Measurements from ENCODE around the gene OSBPL8.
A peak's percentile ranks its signal among the peaks of the same experiment; 100 is the strongest.
"Not testable (repeated sequence)": the region's sequence is repeated elsewhere in the genome, so short reads cannot be mapped to it uniquely, and the experiment has no call there.

Gene OSBPL8

DNA sequence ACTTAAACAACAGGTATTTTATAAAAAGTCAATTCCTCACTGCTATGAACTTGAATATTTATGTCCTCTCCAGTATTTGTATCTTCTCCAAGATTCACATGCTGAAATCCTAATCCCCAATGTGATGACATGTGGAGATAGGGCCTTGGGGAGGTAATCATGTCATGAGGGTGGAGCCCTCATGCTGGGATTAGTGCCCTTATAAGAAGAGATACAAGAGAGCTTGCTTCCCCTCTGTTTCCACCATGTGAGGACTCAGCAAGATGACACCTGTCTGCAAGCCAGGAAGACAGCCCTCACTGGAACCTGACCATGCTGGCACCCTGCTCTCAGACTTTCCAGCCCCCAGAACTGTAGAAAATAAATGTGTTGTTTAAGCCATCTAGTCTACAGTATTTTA, 36.2 kb downstream of the OSBPL8 start:
- DNase-seq = no peak

DNA sequence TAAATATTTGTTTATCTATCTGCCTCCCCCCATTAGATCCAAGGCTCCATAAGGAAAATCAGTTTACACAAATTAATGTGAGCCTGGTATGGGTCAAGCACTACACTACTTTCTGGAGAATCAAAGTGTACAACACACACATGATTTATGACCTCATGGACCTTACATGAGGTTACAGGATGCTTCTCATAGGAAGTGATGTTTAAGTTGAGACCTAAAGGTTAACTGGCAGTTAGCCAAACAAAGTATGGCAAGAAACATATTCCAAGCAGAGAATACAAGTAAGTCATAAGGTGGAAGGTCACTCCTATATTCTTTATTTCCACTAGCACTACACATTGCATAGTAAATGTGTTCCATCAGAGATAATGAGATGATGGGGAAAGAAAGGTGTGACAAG, 39.2 kb downstream of the OSBPL8 start:
- DNase-seq = no peak

DNA sequence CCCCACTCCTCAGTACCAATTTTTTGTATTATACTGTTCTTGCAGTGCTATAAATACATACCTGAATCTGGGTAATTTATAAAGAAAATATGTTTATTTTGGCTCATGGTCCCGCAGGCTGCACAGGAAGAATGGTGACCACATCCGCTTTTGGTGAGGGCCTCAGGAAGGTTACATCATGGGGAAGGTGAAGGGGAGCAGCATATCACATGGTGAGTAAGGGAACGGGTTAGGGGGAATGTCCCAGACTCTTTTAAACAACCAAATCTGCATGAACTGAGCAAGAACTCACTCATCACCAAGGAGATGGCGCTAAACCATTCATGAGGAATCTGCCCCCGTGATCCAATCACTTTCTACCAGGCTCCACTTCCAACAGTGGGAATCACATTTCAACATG, 40.0 kb downstream of the OSBPL8 start:
- DNase-seq = peak; percentile 58 to 59

DNA sequence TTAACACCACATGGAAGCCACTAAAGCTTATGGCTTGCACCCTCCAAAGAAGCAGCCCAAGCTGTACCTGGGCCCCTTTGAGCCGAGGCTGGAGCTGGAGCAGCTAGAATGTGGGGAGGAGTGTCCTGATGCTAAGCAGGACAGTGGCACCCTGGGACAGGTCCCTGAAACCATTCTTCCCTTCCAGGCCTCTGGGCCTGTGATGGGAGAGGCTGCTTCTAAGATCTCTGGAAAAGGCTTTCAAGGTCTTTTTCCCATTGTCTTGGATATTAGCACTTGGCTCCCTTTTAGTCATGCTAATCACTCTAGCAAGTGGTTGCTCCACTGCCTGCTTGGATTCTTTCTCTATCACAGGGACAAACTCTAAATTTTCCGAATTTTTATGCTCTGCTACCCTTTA, 40.9 kb downstream of the OSBPL8 start:
- DNase-seq = no peak

DNA sequence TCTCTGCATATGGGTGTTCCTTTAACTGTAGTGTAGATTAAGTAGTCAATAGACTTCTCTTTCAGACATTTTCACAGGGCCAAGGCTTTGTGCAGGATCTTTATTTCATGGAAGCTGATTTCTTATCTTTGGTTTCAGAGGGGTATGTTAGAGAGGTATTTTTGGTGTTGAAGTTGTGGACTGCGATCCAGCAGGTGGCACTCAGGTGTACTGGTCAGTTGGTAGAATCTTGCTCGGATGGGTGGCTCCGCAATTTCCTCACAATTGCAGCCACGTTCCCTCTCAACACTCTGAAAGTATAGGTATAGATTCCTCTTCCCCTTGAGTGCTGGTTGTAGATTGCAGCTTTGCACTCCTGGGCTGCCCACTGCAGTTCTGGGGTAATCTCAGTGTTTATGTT, 44.3 kb downstream of the OSBPL8 start:
- DNase-seq = no peak

DNA sequence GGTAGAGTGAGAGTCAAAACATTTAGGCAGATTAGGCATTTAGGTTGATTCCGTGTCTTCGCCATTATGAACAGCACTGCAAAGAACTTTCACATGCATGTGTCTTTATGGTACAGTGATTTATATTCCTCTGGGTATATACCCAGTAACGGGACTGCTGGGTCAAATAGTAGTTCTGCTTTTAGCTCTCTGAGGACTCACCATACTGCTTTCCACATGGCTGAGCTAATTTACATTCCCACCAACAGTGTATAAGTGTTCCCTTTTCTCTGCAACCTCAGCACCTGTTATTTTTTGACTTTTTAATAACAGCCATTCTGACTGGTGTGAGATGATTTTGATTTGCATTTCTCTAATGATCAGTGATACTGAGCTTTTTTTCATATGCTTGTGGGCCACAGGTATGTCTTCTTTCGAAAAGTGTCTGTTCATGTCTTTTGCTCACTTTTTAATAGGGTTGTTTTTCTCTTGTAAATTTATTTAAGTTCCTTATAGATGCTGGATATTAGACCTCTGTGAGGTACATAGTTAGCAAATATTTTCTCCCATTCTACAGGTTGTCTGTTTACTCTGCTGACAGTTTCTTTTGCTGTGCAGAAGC, 48.4 kb downstream of the OSBPL8 start:
- DNase-seq = not testable (repeated sequence)

DNA sequence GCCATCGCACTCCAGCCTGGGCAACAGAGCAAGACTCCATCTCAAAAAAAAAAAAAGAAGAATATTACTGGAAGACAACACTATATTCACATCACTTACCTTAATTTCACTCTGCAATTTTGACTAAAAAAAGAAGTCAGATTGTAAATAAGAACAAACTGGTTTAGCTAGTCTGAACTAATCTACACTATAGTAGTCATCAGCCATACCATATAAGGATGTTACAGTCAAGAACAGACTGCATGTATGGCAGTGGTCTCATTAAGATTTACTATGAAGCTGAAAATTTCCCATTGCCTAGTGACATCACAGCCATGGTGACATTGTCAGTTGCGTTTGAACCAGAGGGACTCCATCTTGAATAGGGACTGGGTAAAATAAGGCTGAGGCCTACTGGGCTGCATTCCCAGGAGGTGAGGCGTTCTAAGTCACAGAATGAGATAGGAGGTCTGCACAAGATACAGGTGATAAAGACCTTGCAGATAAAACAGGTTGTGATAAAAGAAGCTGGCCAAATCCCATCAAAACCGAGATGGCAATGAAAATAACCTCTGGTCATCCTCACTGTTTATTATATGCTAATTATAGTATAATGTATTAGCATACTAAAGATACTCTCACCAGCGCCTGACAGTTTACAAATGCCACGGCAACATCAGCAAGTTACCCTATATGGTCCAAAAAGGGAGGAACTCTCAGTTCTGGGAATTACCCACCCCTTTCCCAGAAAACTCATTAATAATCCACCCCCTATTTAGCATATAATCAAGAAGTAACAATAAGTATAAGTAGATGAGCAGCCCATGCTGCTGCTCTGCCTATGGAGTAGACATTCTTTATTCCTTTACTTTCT, 51.2 kb downstream of the OSBPL8 start:
- no peak for DNase-seq

DNA sequence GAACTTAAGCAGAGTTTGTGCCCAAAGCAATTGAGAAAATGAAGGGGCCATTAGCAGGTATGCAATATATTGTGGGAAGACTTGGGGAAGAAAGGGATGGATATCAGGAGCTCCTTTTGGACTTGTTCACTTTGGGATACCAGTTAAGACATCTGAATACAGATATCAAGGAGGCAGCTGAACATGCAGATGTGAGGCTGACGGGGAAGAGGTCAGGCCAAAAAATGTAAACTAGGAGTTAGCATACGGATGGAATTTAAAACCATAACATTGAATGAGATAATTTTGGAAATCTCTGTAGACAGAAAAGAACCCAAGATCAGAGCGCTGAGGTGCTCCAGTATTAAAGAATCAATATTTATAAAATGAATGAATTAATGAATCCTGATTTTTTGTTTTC, 53.4 kb downstream of the OSBPL8 start:
- DNase-seq = no peak

DNA sequence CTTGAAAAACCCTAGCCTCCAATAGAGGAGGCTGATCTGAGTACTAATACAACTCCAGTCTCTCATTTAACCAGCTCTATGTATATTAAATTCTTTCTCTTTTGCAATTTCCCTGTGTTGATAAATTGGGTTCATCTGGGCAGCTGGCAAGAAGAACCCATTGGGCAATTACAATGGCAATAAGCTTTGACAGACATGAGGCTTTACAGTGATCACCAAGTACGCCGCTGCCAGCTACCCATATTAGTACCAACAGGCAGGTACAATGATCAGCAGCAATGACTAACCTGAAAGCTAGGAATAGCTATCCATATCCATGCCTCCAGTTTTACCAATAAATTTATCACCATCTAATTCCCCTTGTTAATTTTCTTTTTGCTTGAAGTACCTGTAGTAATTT, 54.5 kb downstream of the OSBPL8 start:
- DNase-seq = no peak

DNA sequence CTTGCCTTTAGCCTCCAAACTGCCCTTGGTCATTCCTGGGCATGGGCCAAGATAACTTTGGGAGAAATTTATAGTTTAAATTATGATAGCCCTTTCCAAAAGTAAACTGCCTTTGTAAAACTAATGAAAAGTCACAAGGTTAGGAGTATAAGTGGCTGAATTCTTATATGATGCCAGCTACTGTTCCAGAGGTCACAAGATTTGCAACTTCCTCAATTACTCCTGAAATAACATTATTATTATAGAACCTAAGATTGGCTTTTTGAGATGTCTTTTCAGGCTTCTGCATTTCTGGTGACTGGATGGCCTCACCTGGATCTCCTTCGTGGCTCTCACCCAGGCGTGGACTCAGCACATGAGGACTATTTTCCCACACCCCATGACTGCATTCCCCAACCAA, 55.0 kb downstream of the OSBPL8 start:
- peak in 1 of 2 experiments; percentile 18 for DNase-seq

DNA sequence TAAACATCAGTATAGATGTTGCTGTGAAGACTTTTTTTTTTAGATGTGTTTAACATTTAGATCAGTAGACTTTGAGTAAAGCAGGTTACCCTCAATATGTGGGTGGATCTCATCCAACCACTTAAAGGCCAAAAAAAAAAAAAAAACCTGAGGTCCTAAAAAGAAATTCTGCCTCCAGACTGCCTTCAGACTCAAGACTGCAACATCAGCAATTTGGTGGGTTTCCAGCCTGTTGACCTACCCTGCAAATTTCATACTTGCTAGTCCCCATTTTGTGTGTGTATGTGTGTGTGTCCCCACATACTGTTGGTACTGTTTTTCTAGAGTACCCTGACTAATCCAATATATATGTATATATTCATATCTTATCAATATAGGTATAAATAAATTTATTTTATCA, 55.6 kb downstream of the OSBPL8 start:
- DNase-seq = no peak

DNA sequence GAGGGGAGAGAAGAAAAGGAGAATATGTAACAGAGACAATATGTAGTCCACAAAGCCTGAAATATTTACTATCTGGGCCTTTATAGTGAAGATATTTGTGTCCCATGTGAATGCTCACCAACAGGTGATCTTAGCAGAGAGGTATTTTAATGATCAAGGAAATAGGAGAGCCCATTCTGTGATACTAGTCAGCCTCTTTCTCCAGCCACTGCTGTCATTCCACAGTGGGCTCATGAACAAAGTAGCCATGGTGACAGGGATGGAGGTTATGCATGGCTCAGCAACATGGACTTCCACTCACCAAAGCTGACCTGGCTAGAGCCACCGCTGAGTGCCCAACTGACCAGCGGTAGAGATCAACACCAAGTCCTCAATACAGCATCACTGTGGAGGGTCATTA, 58.2 kb downstream of the OSBPL8 start:
- no peak for DNase-seq

DNA sequence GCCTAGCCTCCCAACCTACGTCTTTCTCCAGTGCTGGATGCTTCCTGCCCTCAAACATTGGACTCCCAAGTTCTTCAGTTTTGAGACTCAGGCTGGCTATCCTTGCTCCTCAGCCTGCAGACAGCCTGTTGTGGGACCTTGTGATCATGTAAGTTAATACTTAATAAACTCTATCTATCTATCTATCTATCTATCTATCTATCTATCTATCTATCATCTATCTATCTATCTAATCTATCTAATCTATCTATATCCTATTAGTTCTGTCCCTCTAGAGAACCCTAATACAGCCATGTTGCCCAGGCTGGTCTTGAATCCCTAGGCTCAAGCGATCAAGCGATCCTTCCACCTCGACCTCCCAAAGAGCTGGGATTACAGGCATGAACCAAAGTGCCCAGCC, 60.4 kb downstream of the OSBPL8 start:
- DNase-seq = not testable (repeated sequence)

DNA sequence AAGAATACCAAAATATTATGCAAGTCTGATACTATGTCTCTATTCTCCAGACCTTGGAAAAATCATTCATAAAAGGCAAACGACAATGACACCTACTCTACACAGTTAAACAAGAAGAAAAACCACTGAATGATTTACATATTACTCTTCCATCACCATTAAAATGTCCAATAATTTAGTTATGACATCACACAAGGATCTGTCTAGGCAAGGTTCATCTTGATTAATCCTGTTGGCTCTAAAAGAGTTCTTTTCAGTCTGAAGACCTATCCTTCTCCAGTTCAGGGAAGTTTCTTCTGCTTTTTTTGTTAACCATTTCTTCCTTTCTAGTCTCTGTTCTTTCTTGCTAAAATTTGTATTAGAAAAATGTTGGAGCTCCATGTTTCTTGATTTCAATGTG, 64.0 kb downstream of the OSBPL8 start:
- no peak for DNase-seq

DNA sequence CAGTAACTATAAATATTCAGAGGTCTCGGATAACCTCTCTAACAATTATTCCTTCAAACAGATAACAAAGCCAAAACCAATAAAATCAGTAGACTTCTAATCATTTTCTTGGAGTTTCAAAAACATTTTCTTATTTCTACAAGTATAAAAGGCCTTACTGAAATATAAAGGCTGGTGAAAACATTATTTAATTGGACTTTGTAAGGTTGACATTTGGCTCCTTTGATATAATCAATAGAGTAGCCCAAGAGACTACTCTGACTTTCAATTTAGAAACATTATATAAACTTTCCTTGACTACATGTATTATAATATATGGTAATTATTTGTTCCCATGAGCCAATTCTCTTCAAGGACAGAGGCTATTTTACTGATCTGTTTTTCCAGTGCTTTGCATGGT, 68.3 kb downstream of the OSBPL8 start:
- DNase-seq = no peak

DNA sequence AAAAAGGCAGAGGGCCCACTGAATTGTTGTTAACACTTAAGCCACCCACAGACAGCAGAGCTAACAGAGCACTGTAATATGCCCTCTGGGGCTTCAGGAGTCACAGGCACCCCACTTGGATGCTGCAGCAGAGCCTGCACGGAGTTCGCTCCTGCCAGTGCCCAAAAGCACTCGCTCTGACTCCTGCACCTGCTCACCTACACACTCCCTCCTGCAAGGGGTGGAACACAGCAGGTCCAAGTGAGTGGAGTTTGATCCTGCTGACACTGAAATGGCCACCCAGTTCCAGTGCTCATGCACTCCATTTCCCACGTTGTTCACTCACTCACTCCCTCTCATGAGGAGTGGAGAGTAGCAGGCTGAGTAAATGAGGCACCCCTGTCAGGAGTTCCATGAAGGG, 68.8 kb downstream of the OSBPL8 start:
- no peak for DNase-seq

DNA sequence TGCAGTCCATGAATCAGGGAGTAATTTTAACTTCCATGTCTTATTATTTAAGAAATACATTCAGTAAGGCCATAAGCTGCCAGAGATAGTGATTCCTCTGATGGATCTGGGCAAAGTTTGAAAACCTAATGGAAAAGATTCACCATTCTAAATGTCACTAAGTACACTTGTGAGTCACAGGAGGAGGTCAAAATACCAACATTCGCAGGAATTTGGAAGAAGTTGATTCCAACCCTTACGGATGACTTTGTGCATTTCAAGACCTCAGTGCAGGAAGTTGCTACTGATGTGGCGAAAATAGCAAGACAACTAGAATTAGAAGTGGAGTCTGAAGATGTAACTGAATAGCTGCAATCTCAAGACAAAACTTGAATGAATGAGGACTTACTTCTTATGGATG, 69.8 kb downstream of the OSBPL8 start:
- no peak for DNase-seq

DNA sequence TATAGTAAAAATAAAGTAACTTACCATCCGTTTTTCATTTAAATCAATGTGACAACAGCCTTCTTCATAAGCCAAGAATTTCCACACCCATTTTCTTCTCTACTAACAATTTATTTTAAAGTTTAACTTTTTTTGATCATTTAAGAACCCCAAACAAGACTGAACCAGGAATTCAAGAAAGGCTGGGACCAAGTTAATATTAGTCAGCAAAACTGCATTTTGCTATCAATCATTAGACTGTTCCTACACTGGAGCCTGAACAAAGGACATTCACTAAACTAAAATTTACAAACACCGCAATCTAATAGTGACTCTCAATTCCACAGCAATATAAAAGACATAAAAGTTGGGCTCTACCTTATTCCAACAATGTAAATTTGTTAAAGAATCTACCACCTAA, 73.6 kb downstream of the OSBPL8 start:
- DNase-seq = no peak

DNA sequence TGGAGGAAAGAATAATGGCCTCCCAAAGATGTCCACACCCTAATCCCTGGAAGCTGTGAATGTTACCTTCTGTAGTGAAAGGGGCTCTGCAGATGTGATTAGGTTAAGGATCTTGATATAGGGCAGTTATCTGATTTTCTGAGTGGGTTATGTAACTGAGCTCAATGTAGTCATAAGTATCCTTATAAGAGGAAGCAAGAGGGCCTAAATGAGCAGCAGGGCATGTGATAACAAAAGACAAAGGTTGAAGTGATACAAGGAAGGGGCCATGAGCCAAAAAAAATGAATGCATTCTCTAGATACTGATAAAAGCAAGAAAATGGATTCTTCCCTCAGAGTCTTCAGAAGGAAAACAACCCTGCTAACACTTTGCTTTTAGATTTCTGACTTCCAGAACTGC, 78.8 kb downstream of the OSBPL8 start:
- DNase-seq = no peak

DNA sequence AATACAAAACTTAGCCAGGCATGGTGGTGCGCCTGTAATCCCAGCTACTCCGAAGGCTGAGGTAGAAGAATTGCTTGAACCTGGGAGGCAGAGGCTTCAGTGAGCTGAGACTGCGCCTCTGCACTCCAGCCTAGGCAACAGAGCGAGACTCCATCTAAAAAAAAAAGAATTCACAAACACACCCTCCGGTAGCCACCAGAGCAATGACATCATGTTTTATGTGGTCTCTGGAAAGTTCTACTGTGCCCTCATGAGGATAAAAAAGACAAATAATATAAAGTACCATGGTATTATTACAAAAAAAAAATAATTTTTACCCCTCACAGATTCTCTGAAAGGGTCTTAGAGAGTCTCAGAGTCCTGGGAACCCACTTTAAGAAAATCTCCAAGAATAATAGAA, 81.5 kb downstream of the OSBPL8 start:
- DNase-seq = no peak

DNA sequence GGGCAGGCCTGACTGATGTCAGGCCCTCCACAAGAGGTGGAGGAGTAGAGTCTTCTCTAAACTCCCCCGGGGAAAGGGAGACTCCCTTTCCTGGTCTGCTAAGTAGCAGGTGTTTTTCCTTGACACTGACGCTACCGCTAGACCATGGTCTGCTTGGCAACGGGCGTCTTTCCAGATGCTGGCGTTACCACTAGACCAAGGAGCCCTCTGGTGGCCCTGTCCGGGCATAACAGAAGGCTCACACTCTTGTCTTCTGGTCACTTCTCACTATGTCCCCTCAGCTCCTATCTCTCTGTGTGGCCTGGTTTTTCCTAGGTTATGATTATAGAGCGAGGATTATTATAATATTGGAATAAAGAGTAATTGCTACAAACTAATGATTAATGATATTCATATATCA, 86.7 kb downstream of the OSBPL8 start:
- not testable (repeated sequence) for DNase-seq

DNA sequence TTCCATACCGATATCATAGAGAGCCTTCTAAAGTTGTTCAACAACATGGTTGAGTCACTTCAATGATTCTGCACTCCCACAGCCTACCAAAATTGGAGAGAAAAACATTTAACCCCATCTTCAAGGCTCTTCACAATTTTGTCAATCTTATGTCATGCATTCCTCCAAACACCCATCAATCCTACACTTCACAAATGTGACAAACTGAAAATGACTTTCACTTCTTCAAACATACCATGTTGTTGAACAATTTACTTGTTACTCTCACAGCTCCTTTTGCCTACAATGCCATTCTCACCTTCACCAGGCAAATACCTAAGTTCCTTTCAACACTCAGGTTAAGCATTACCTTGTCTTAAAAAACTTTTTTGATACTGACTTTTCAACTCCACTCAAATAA, 88.0 kb downstream of the OSBPL8 start:
- no peak for DNase-seq

DNA sequence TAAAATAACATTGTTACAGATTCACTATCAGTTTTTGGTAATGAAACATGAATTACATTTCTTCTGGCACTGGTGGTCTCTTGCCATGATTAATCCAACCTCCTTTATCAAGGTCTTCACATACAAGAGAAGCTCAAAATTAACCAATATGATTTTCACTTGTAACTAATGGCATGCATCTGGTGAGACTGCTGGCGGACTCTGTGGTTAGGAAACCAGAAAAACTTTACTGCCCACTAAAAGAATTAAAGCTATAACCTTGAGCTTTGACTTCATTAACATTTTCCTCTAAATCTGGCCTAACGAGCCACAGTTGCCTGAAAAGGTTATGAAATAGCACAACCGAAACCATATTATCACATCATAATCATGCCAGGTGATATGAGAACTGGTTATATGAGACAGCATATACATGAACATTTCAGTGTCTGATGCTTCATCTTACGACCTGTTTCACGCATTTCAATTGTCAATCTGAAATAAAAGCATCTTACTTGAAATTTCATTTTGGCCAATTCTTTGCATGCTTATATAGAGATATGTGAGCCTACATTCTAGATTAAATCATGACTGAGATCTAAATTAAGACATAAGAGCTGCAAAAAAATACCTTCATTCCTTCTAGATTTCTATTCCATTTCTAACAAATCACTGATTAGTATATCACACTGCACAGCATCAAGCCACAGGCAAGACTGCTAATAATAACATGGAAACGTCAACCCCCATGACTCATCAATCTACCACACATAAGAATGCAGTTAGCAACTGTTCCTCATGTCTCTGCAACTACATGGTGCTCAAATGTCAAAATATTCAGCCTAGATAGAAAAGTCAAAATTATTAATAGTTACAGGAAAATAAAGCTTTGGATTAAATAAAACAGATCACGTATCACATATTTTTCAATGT, 89.3 kb downstream of the OSBPL8 start:
- peak; percentile 14 to 44 for DNase-seq
